GM12865 (cell line): Measurements from ENCODE around the gene SULF2.

Source experiments
- DNase-seq: peaks from one replicate; pipeline ENCODE4 v3.0.0; 2010; ENCODE audit warnings: low read depth
- H3K4me3 ChIP-seq: 2 replicates; pipeline ENCODE4 v1.5.1; 2011; ENCODE audit warnings: mild to moderate bottlenecking, low read depth, low read length, control low read depth
- TF ChIP-seq, protein P1 (sequence below): IDR thresholded peaks from 2 replicates; pipeline ENCODE4 v1.5.1; 2011; ENCODE audit warnings: low read length, control low read depth, low read depth, inconsistent platforms; ENCODE audit not compliant: insufficient read depth; ENCODE audit errors: missing control alignments

SULF2 gene

DNA sequence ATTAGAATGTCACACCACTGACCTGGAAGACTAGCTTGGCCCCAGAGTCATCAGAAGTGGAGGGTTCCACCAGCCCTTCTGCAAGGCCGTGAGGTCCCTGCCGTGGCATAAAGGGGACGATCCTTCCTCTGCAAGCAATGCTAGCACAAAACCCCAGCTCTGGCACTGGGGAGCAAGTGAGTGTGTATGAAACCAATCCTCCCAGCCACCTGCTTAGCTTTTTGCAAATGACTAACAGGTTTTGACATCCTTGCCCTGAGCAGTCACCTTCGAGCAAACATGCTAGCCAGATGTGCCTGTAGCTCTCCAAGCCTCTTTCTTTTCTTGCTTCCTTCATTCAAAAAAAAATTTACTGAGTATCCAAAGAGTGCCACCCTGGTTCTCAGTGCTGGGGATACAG lies 8.6 kb downstream of the SULF2 start:
- H3K4me3 ChIP-seq: no peak overlapping the region
- TF ChIP-seq, protein P1, sequence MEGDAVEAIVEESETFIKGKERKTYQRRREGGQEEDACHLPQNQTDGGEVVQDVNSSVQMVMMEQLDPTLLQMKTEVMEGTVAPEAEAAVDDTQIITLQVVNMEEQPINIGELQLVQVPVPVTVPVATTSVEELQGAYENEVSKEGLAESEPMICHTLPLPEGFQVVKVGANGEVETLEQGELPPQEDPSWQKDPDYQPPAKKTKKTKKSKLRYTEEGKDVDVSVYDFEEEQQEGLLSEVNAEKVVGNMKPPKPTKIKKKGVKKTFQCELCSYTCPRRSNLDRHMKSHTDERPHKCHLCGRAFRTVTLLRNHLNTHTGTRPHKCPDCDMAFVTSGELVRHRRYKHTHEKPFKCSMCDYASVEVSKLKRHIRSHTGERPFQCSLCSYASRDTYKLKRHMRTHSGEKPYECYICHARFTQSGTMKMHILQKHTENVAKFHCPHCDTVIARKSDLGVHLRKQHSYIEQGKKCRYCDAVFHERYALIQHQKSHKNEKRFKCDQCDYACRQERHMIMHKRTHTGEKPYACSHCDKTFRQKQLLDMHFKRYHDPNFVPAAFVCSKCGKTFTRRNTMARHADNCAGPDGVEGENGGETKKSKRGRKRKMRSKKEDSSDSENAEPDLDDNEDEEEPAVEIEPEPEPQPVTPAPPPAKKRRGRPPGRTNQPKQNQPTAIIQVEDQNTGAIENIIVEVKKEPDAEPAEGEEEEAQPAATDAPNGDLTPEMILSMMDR: no peak
- DNase-seq: peak; percentile 37

DNA sequence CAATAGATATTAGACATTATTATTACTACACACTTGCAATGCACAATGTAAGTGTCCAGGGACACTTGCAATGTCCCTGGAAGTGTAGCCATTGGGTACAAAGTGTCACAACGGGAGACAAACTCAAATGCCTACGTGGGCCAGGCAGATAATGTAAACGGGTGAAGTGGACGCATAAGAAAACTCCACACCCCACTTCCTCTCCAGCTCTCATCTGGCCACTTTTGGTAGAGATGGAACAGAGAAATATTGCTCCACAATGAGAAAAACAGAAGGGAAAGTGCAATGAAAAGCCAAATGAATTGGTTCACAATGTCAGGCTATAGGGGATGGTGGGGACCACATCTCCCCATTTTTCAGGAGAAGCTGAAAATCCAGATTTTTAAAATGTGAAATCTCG lies 9.4 kb downstream of the SULF2 start:
- TF ChIP-seq, protein P1: no peak
- DNase-seq: no peak
- no peak overlapping the region for H3K4me3 ChIP-seq

DNA sequence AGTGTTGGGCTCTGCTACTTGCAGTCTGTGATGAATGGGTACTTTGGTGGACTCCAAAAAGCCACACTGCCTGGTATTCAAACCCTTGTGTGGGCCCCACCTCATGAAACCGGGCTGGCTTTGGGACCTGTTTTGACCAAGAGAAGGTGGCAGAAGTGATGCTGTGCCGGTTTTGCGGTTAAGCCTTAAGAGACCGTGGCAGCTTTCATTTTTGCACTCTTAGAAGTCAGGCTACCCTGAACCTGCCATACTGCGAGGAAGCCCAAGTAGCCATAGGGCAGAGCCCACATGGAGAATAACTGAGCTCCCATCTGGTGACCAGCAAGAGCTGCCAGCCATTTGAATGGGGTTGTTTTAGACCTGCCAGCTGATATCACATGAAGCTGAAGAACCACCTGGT lies 10.2 kb downstream of the SULF2 start:
- TF ChIP-seq, protein P1: no peak

DNA sequence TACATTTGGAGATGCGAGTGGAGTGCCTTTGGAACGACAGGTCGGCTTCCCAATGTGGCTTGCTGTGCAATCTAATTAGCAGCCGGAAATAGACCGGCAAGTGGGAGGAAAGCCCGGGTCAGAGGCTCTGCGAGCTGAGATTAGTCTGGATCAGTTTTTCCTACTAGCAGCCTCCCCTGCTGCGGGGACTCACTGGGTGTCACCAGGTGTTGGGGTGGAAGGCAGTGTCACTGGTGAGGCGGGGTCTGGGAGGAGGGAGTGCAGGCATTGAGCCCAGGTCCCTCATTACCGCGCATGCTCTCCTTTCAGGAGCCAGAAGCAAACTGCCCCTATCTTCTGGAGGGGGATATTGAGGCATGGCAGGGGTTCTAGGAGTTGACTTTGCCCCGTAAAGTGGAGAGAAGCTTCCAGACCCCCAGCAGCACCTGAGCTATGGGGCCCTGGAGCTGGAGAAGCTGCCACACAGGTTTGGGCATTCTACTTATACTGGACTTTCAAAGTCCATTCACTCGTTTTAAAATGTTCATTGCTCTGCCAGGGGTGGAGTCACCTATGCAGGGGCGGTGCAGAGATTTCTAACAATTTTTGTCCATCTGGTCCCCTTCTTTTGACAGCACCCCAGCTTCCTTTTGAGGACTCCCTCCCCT lies 11.0 kb downstream of the SULF2 start:
- TF ChIP-seq, protein P1: no peak
- H3K4me3 ChIP-seq: no peak overlapping the region
- no peak for DNase-seq

More for the DNA sequence above, 10.2 kb downstream of the SULF2 start:
- peak; percentile 12 for DNase-seq
- no peak overlapping the region for H3K4me3 ChIP-seq

DNA sequence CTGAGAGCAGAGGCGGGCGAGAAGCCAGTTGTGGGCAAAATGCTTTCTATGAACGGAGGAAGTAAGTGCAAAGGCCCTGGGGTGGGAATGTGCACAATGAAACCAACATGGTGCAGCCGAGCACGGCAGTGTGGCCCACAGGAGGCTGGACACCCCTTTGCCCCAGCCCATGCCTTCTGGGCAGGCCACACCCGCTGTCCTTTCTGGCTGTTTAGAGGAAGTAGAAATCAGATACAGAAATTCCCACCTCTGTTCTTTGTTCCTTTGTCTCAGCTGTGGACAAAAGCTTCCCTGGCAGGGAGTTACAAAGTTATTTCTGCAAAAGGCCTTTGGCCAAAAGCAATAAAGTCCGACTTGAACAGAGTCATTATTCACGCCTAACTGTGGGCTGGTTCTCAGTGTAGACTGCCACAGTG lies 11.9 kb downstream of the SULF2 start:
- no peak for DNase-seq
- TF ChIP-seq, protein P1: no peak
- no peak overlapping the region for H3K4me3 ChIP-seq

DNA sequence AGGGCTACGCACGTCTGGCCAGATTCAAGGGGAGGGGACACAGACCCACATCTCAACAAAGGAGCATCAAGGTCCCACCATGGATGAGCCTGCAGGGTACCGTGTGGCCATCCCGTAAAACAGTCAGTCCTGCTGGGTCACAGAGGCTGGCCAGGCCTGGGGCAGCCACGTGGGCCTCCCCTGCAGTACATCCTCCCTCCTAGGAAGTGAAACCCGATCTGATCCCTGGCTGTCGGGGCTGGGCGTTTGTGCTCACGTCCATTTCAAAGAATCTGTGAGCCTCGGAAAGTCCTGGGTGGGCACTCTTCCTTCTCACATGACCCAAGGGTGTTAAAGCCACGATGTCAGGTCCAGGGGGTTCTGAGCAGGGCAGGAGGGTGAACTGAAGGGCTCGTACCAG lies 14.3 kb downstream of the SULF2 start:
- TF ChIP-seq, protein P1: no peak
- no peak for DNase-seq
- no peak overlapping the region for H3K4me3 ChIP-seq

DNA sequence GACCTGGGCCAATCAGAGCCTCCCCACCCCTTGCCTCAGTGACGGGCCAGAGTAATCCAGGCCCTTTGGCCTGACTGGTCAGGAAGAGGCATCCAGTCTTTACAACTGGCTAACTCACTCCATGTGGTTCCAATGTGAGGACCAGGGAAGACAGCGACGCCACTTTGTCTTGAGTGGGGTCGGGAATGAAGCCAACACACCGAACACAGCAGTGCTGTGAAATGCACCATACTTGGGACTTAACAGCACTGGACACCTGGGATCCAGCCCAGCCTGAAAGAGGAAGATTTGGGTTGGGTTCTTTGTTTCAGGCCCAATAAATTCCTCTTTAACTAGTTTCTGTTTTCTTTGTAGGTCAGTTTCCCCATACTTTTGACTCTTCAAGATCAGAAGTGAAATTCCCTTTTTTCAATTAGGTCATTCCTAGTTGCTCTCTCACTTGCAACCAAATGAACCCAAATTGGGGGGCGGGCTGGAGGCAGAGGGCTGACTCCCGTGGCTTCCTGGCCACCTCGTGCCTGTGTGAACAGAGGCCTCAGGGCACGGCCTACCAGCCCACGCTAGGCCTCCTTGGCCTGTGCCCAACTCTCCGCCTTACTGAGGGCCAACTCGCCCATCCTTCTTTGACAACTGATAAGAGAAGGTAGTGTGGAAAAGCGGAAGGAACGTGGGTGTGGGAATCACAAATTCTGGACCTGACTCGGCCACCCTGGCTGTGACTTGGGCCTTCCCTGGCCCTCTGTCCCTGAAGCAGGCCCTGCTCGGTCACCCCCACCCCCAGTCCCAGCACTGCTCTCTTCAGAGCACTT lies 17.1 kb downstream of the SULF2 start:
- no peak overlapping the region for H3K4me3 ChIP-seq
- peak; percentile 9 for DNase-seq
- TF ChIP-seq, protein P1: no peak
